HCT116 (cell line): ENCODE measurements around the gene PRR14L. TPM values are rescaled to one million over a fixed set of nuclear protein-coding genes. Genes with fewer than 3 reads are reported as not detected.
"Not testable (repeated sequence)": the region's sequence is repeated elsewhere in the genome, so short reads cannot be mapped to it uniquely, and the experiment has no call there.

Experiments used
- ATAC-seq: fragments of 200-7000 bp; cut with Tn5 transposase; 2 replicates; pipeline ENCODE4 v1.9.1; 2020; ENCODE audit warnings: mild to moderate bottlenecking, moderate library complexity
- BruUV-seq: library from RNA; stranded (reverse); fragments of 400-500 nt; replicated peaks from 2 replicates; lab custom pipeline; 2021; lab: Mats Ljungman, UMichigan
- CTCF ChIA-PET: fragments of 300-600 bp; sonication (Branson Sonifier 250); formaldehyde crosslinking; loops from one replicate; lab custom pipeline; 2021; ENCODE audit warnings: antibody characterized with exemption; lab: Charles Lee
- POLR2A ChIA-PET: fragments of 300-600, 350-600 bp; sonication (Branson Sonifier 250); formaldehyde crosslinking; loops from one replicate; lab custom pipeline; 2021; ENCODE audit warnings: antibody characterized with exemption; lab: Charles Lee
- RAD21 ChIA-PET, 2 experiments: fragments of 300-600 bp; sonication (Branson Sonifier 250); formaldehyde crosslinking; loops; one replicate each; lab custom pipeline; 2023; ENCODE audit warnings: low total read pairs in 2 of 2; ENCODE audit not compliant: uncharacterized antibody in 2 of 2, unreplicated experiment in 2 of 2, low non-redundant PET in 1 of 2; lab: Charles Lee
- DNase-seq: peaks from one replicate; pipeline ENCODE4 v3.0.0-alpha.2; 2010; ENCODE audit warnings: low read depth, low spot score
- H2AFZ ChIP-seq: fragments of 200-600 bp; shearing (Covaris generic), sonication (generic); 2 replicates; pipeline ENCODE4 v1.6.1; 2017; ENCODE audit warnings: low read depth, mixed run types, mixed read lengths, antibody characterized with exemption, low read length; ENCODE audit not compliant: poor library complexity, severe bottlenecking
- H3K27ac ChIP-seq: 2 replicates; pipeline ENCODE4 v1.5.1; 2012; ENCODE audit warnings: low read depth, low read length
- H3K27me3 ChIP-seq: fragments of 200-600 bp; sonication (generic); 2 replicates; pipeline ENCODE4 v1.6.1; 2016; ENCODE audit warnings: mixed run types, low read length, mixed read lengths; ENCODE audit not compliant: insufficient read depth
- H3K36me3 ChIP-seq, 2 experiments: fragments of 200-500 bp in 1 of 2; fragments of 200-600 bp in 1 of 2; sonication (Bioruptor generic) in 1 of 2; sonication (generic) in 1 of 2; 2 replicates each; pipeline versions ENCODE4 v1.5.1 to v1.6.1; 2014 to 2016; ENCODE audit warnings: low read length in 2 of 2, inconsistent platforms in 1 of 2, mixed read lengths in 1 of 2, mixed run types in 1 of 2; ENCODE audit not compliant: insufficient read depth in 2 of 2, control insufficient read depth in 1 of 2
- H3K4me1 ChIP-seq, 2 experiments: fragments of 200-600 bp in 1 of 2; sonication (generic) in 1 of 2; 2 replicates each; pipeline versions ENCODE4 v1.5.1 to v1.6.1; 2012 to 2017; ENCODE audit warnings: low read length in 2 of 2, inconsistent platforms in 1 of 2, mild to moderate bottlenecking in 1 of 2, mixed read lengths in 1 of 2, mixed run types in 1 of 2, moderate library complexity in 1 of 2; ENCODE audit not compliant: insufficient read depth in 2 of 2, control insufficient read depth in 1 of 2
- H3K4me2 ChIP-seq: fragments of 200-600 bp; sonication (generic); 2 replicates; pipeline ENCODE4 v1.6.1; 2017; ENCODE audit warnings: mixed run types, low read length, mixed read lengths
- H3K4me3 ChIP-seq, 2 experiments: fragments of 200-600 bp in 1 of 2; sonication (generic) in 1 of 2; replicated peaks in 1 of 2; 2 replicates each; pipeline ENCODE4 v1.5.1; 2011 to 2016; ENCODE audit warnings: low read length in 2 of 2, control low read depth in 1 of 2, low read depth in 1 of 2, mild to moderate bottlenecking in 1 of 2, mixed read lengths in 1 of 2, mixed run types in 1 of 2
- H3K79me2 ChIP-seq: fragments of 200-600 bp; sonication (generic); 2 replicates; pipeline ENCODE4 v1.6.1; 2017; ENCODE audit warnings: mild to moderate bottlenecking, mixed run types, low read length, moderate library complexity, mixed read lengths; ENCODE audit not compliant: insufficient read depth
- H3K9ac ChIP-seq: fragments of 200-600 bp; sonication (generic); 2 replicates; pipeline ENCODE4 v1.6.1; 2016; ENCODE audit warnings: low read length, mixed read lengths
- H3K9me2 ChIP-seq: fragments of 200-600 bp; sonication (generic), shearing (Covaris generic); 2 replicates; pipeline ENCODE4 v1.6.1; 2017; ENCODE audit warnings: mixed run types, mild to moderate bottlenecking, moderate library complexity; ENCODE audit not compliant: insufficient read depth
- H3K9me3 ChIP-seq, 2 experiments: fragments of 200-500 bp in 1 of 2; fragments of 200-600 bp in 1 of 2; sonication (Bioruptor generic) in 1 of 2; sonication (generic) in 1 of 2; 2 replicates each; pipeline ENCODE4 v1.6.1; 2014 to 2017; ENCODE audit warnings: low read length in 2 of 2, mixed read lengths in 2 of 2, inconsistent platforms in 1 of 2, low read depth in 1 of 2, mild to moderate bottlenecking in 1 of 2, mixed run types in 1 of 2, moderate library complexity in 1 of 2; ENCODE audit not compliant: control insufficient read depth in 1 of 2, insufficient read depth in 1 of 2
- H4K20me1 ChIP-seq: fragments of 200-600 bp; sonication (generic), shearing (Covaris generic); 2 replicates; pipeline ENCODE4 v1.6.1; 2017; ENCODE audit warnings: mixed run types, mild to moderate bottlenecking, moderate library complexity; ENCODE audit not compliant: insufficient read depth
- ATF3 ChIP-seq: IDR thresholded peaks from 2 replicates; pipeline ENCODE4 v1.6.1; 2012
- CBX3 ChIP-seq: IDR thresholded peaks from 2 replicates; pipeline ENCODE4 v1.6.1; 2012; ENCODE audit warnings: low read depth
- CEBPB ChIP-seq: IDR thresholded peaks from 2 replicates; pipeline ENCODE4 v1.6.1; 2012; ENCODE audit warnings: low read depth
- EGR1 ChIP-seq: IDR thresholded peaks from 2 replicates; pipeline ENCODE4 v1.6.1; 2012; ENCODE audit warnings: low read depth
- EZH2phosphoT487 ChIP-seq: fragments of 200-600 bp; IDR thresholded peaks from 2 replicates; pipeline ENCODE4 v1.6.1; 2018; ENCODE audit warnings: antibody characterized with exemption, borderline replicate concordance
- FOSL1 ChIP-seq: IDR thresholded peaks from 2 replicates; pipeline ENCODE4 v1.6.1; 2012; ENCODE audit warnings: low read depth
- MAX ChIP-seq: IDR thresholded peaks from 2 replicates; pipeline ENCODE4 v1.6.1; 2012
- POLR2A ChIP-seq: IDR thresholded peaks from 2 replicates; pipeline ENCODE4 v1.7.0; 2011; ENCODE audit warnings: borderline replicate concordance; ENCODE audit not compliant: insufficient read depth, insufficient read length; ENCODE audit errors: extremely low read depth
- POLR2AphosphoS5 ChIP-seq: IDR thresholded peaks from 2 replicates; pipeline ENCODE4 v1.6.1; 2011; ENCODE audit warnings: mild to moderate bottlenecking, low read depth, low read length, moderate library complexity
- RAD21 ChIP-seq: IDR thresholded peaks from 2 replicates; pipeline ENCODE4 v1.6.1; 2012; ENCODE audit warnings: low read depth, mild to moderate bottlenecking
- REST ChIP-seq: IDR thresholded peaks from 2 replicates; pipeline ENCODE4 v1.6.1; 2012; ENCODE audit warnings: low read depth
- SIN3A ChIP-seq: IDR thresholded peaks from 2 replicates; pipeline ENCODE4 v1.6.1; 2012; ENCODE audit warnings: low read depth
- SP1 ChIP-seq: IDR thresholded peaks from 2 replicates; pipeline ENCODE4 v1.6.1; 2012; ENCODE audit warnings: low read depth
- SRF ChIP-seq: IDR thresholded peaks from 2 replicates; pipeline ENCODE4 v1.6.1; 2012; ENCODE audit warnings: low read depth
- TCF7L2 ChIP-seq: IDR thresholded peaks from 2 replicates; pipeline ENCODE4 v1.7.0; 2011; ENCODE audit warnings: borderline replicate concordance, inconsistent platforms; ENCODE audit not compliant: insufficient read depth, insufficient read length; ENCODE audit errors: extremely low read depth
- YY1 ChIP-seq: IDR thresholded peaks from 2 replicates; pipeline ENCODE4 v1.6.1; 2011; ENCODE audit warnings: low read length, low read depth, moderate library complexity, mild to moderate bottlenecking; ENCODE audit not compliant: insufficient replicate concordance; ENCODE audit errors: extremely low read depth
- ZBTB33 ChIP-seq: IDR thresholded peaks from 2 replicates; pipeline ENCODE4 v1.6.1; 2011; ENCODE audit warnings: mild to moderate bottlenecking, low read length, moderate library complexity; ENCODE audit not compliant: insufficient replicate concordance; ENCODE audit errors: extremely low read depth
- ZFX ChIP-seq: fragments of 450-650 bp; IDR thresholded peaks from 2 replicates; pipeline ENCODE4 v1.6.1; 2017
- ZNF274 ChIP-seq: fragments of 200-500 bp; sonication (Bioruptor generic); IDR thresholded peaks from 2 replicates; pipeline ENCODE4 v1.6.1; 2014; ENCODE audit warnings: mild to moderate bottlenecking, low read depth, low read length, inconsistent platforms
- intact Hi-C: fragments of 100-400 bp; cut with micrococcal nuclease; formaldehyde crosslinking; loops from 2 replicates; pipeline ENCODE4 v1.10.0; 2022
- total RNA-seq: library from RNA; stranded (reverse); gene quantifications from one replicate; pipeline ENCODE4 v1.2.1, GENCODE V29; 2021; ENCODE audit not compliant: unreplicated experiment

PRR14L gene
- total RNA-seq, 1 experiment from 2014 or later: 61.5 TPM

- Histone ChIP-seq H3K9me3 (no peaks in the 10 kb centered on the region), H3K36me3 (peaks cover 22 to 28% of the 10 kb centered on the region in 2 experiments), H3K27me3 (no peaks in the 10 kb centered on the region), H3K9ac (no peak overlapping the region), H4K20me1 (no peaks in the 10 kb centered on the region), H3K9me2 (no peaks in the 10 kb centered on the region), H3K4me1 (no peaks in the 10 kb centered on the region), H2AFZ (no peak overlapping the region), H3K4me2 (no peak overlapping the region), H3K79me2 (no peaks in the 10 kb centered on the region), H3K27ac (no peak overlapping the region), H3K4me3 (no peak overlapping the region)
- no peak for ATAC-seq
- intact Hi-C loops: no loop called here
- CTCF ChIA-PET: no interaction called here
- no TSS peak for BruUV-seq
- POLR2A ChIA-PET: no interaction called here
- RAD21 ChIA-PET: no interaction called here
- TF ChIP-seq CEBPB (no peak), POLR2AphosphoS5 (no peak), REST (no peak), RAD21 (no peak), SRF (no peak), ZFX (no peak), ATF3 (no peak), YY1 (no peak), MAX (no peak), ZBTB33 (no peak), ZNF274 (no peak), POLR2A (no peak), SP1 (no peak), EGR1 (no peak), CBX3 (no peak), SIN3A (no peak), EZH2phosphoT487 (no peak), FOSL1 (no peak), TCF7L2 (no peak)
- no peak for DNase-seq
These were observed 54.5 kb downstream of the PRR14L start for GRCh38 chr22:31695423-31695822.

GRCh38 chr22:31694046-31694445 lies 55.9 kb downstream of the PRR14L start:
- ATAC-seq, intact Hi-C loops, H3K4me1 ChIP-seq, DNase-seq, H2AFZ ChIP-seq, H3K9me3 ChIP-seq, H3K9ac ChIP-seq, BruUV-seq, H3K4me2 ChIP-seq, H4K20me1 ChIP-seq, CTCF ChIA-PET, POLR2A ChIA-PET, H3K79me2 ChIP-seq, H3K27me3 ChIP-seq, H3K9me2 ChIP-seq, H3K27ac ChIP-seq, RAD21 ChIA-PET, H3K4me3 ChIP-seq: not testable (repeated sequence)
- H3K36me3 ChIP-seq: peaks cover 11 to 28% of the 10 kb centered on the region in 2 experiments
